ENCODE measurements around the gene RNU6-9. TPM values are rescaled to one million over a fixed set of nuclear protein-coding genes. Genes with fewer than 3 reads are reported as not detected.

Gene RNU6-9
- total RNA-seq, 2 experiments from 2014 or later = not detected

DNA sequence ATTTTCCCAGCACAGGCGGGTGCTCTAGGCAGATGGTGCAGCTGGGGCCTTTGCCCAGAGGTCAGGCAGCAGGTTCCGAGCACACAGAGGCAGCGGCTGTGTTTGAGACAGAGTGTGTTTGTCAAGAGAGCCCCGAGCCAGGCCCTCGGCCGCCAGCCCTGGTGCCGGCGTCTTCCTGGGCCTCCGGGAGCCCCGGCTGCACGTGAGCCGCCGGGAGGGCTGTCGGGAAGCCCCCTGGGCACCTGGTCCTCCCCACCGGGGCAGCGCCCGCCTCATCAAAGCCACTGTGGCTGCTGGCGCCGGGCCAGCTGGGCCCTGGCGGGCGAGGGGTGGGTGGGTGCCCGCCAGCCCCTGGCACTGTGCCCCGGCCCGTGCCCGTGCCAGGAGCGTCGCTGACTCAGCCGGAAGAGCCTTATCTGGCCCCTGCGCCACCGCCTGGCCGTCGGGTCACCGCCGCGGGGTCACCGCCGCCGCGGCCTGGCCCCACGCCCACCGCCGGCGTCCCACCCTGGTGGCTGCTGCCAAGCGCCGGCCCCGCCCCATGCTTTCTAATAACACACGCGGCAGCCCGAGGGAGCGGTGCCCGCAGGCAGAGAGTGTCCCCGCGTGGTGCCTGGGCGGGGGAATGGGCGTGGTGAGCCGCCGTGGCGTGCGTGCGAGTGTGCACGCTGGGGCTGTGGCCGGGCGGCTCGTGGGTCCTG is 47.5 kb downstream of the RNU6-9 start:
- Mint-ChIP-seq H3K9me3 (no peaks in the 10 kb centered on the region), H3K4me1 (ENCODE audit: low read depth) (peaks cover 28% of the 10 kb centered on the region), H3K27me3 (ENCODE audit: low read depth) (no peaks in the 10 kb centered on the region), H3K36me3 (ENCODE audit: low read depth) (peaks cover 6% of the 10 kb centered on the region), H3K27ac (no peak overlapping the region), H3K4me3 (peak overlapping the region; percentile 68)
- CTCF ChIA-PET = interaction anchor here (0.7 to 0.9 kb wide), 2 partner anchors 9 to 43 kb away, joined by 3 read pairs; no protein-coding TSS in a partner anchor
- intact Hi-C loops (cut with micrococcal nuclease) = loop anchor here (2.0 kb wide), 1 partner anchor 14 kb away; the partner anchor contains the start of gene ARID3A
- DNase-seq = peak; percentile 52

DNA sequence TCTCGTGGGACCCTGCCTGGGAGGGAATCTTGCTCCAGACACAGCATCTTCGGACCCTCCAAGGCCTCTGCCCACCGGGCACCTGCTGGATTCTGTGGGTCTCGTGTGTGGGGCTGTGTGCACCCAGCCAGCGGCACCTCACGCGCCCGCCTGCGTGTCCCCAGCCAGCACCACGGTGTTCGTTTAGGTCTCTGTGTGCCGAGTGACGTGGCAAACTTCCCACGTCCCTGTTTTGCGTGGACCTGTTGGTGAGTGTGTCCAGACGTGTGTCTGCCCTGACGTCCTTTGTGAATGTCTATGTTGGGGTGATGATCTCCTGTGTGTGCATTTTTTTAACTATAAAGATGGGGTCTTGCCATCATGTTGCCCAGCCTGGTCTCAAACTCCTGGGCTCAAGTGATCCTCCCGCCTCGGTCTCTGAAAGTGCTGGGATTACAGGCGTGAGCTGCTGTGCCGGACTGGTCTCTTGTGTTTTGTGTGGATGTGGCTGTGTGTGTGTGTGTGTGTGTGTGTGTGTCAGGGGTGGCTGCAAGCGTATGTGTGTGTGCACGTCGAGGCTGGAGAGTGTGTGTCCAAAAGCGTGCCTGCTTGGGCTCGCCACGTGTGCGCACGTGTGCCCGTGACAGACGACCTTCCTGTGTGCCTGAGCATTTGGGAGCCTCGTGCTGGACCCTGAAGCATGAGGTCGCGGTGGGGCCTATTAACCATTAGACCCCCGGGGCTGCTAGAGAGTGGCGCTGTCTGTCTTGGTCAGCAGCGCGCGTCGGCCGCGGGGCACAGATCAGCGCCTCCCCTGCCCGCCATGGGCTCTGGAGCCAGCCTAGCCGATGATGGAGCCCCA is 48.2 kb downstream of the RNU6-9 start:
- CTCF ChIA-PET = interaction anchor here (0.9 kb wide), 1 partner anchor 10 kb away, joined by 3 read pairs; no protein-coding TSS in a partner anchor
- Mint-ChIP-seq H3K4me1 (ENCODE audit: low read depth) (peaks cover 27% of the 10 kb centered on the region), H3K4me3 (peak overlapping the region; percentile 63), H3K9me3 (no peaks in the 10 kb centered on the region), H3K36me3 (ENCODE audit: low read depth) (peaks cover 6% of the 10 kb centered on the region), H3K27me3 (ENCODE audit: low read depth) (no peaks in the 10 kb centered on the region), H3K27ac (no peak overlapping the region)
- no peak for DNase-seq
- intact Hi-C loops (cut with micrococcal nuclease) = loop anchor here (2.0 kb wide), 1 partner anchor 15 kb away; the partner anchor contains the start of gene ARID3A

DNA sequence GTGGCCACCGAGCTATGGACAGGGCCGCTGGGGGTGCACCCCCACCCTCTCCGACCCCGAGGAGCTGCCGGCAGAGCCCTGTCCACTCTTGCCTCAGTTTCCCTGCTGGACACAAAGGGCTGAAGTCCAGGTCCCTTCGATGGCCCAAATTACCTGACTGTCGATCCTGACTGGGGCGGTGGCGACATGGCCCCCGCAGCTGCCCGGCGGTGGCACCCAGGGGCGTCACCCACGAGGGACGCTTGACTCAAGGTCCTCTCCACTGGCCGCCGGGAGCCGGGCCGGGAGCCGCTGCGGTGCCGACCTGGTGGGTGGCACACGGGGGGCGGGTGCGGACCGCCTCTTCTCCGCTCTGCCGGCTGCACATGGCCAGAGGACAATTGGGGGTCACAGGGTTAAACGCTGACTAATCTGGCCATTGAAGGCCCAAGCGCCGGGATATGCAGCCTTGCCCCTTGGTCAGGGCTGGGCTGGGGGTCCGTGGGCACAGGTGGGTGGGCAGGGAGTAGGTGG is 48.9 kb downstream of the RNU6-9 start:
- CTCF ChIA-PET = interaction anchor here (0.9 kb wide), 1 partner anchor 10 kb away, joined by 3 read pairs; no protein-coding TSS in a partner anchor
- peaks cover 5% of the 10 kb centered on the region for H3K36me3 Mint-ChIP-seq (ENCODE audit: low read depth)
- no peak overlapping the region for H3K4me3 Mint-ChIP-seq

More for the DNA sequence above, 48.9 kb downstream of the RNU6-9 start:
- intact Hi-C loops (cut with micrococcal nuclease) = no loop called here
- Mint-ChIP-seq H3K9me3 (no peaks in the 10 kb centered on the region), H3K27me3 (ENCODE audit: low read depth) (no peaks in the 10 kb centered on the region), H3K27ac (no peak overlapping the region), H3K4me1 (ENCODE audit: low read depth) (peaks cover 23% of the 10 kb centered on the region)
- no peak for DNase-seq

Other genes with a start within 250 kb of the RNU6-9 start
- gene RNF126, start 230.3 kb upstream of the RNU6-9 start, total RNA-seq = 100 to 1,000 TPM in 1 of 2 experiments, 10 to 100 TPM in 1; 99.5 to 108 TPM
- 1 to 10 TPM; 9.3 to 9.8 TPM for gene FSTL3, start 217.1 kb upstream of the RNU6-9 start, total RNA-seq
- not detected for gene PRSS57, start 198.0 kb upstream of the RNU6-9 start, total RNA-seq
- 1 to 10 TPM in 1 of 2 experiments, under 1 TPM in 1; 0.84 to 1.0 TPM for gene PALM, start 184.5 kb upstream of the RNU6-9 start, total RNA-seq
- not detected for gene MISP, start 142.4 kb upstream of the RNU6-9 start, total RNA-seq
- 100 to 1,000 TPM; 510 to 532 TPM for gene PTBP1, start 96.0 kb upstream of the RNU6-9 start, total RNA-seq
- gene PLPPR3, start 71.5 kb upstream of the RNU6-9 start, total RNA-seq = not detected
- gene AZU1, start 65.6 kb upstream of the RNU6-9 start, total RNA-seq = not detected
- not detected for gene PRTN3, start 52.5 kb upstream of the RNU6-9 start, total RNA-seq
- not detected for gene ELANE, start 41.2 kb upstream of the RNU6-9 start, total RNA-seq
- gene CFD, start 33.8 kb upstream of the RNU6-9 start, total RNA-seq = under 1 TPM; 0.17 to 0.25 TPM
- 10 to 100 TPM; 61.3 to 68.1 TPM for gene MED16, start 297 bp upstream of the RNU6-9 start, total RNA-seq
- 100 to 1,000 TPM; 111 to 120 TPM for gene R3HDM4, start 19.7 kb downstream of the RNU6-9 start, total RNA-seq
- gene KISS1R, start 23.8 kb downstream of the RNU6-9 start, total RNA-seq = 1 to 10 TPM; 5.3 to 6.6 TPM
- 10 to 100 TPM; 23.1 to 28.4 TPM for gene ARID3A, start 32.6 kb downstream of the RNU6-9 start, total RNA-seq
- gene WDR18, start 90.9 kb downstream of the RNU6-9 start, total RNA-seq = 10 to 100 TPM; 77.8 to 82.0 TPM
- gene GRIN3B, start 106.9 kb downstream of the RNU6-9 start, total RNA-seq = under 1 TPM in 1 of 2 experiments, not detected in 1; 0.10 TPM
- gene TMEM259, start 127.6 kb downstream of the RNU6-9 start, total RNA-seq = 100 to 1,000 TPM; 105 to 109 TPM
- gene RNU6-2, start 128.0 kb downstream of the RNU6-9 start, total RNA-seq = not detected
- gene CNN2, start 133.1 kb downstream of the RNU6-9 start, total RNA-seq = 100 to 1,000 TPM; 104 TPM
- 10 to 100 TPM; 24.4 to 30.1 TPM for gene ABCA7, start 146.6 kb downstream of the RNU6-9 start, total RNA-seq
- gene ARHGAP45, start 173.7 kb downstream of the RNU6-9 start, total RNA-seq = 100 to 1,000 TPM; 123 to 136 TPM
- 100 to 1,000 TPM; 238 to 258 TPM for gene POLR2E, start 201.9 kb downstream of the RNU6-9 start, total RNA-seq
- 100 to 1,000 TPM; 244 to 253 TPM for gene GPX4, start 210.5 kb downstream of the RNU6-9 start, total RNA-seq

Measured in activated naive CD4-positive, alpha-beta T cell treated with anti-CD3 and anti-CD28 coated beads for 36 hours (primary cell).